Breast epithelium (tissue), 3 donors: ENCODE results near the gene PEAK1.

ENCODE experiments used
- POLR2A ChIP-seq: fragments of 450-650 bp; IDR thresholded peaks from one replicate; pipeline ENCODE4 v1.6.1; 2016; ENCODE audit warnings: antibody characterized with exemption, mild to moderate bottlenecking, moderate library complexity
- POLR2AphosphoS5 ChIP-seq, 3 donors: sonication (generic); formaldehyde crosslinking; IDR thresholded peaks; one replicate each; pipeline ENCODE4 v1.6.1; 2017; ENCODE audit warnings: antibody characterized with exemption in 3 of 3
- TF ChIP-seq, protein P1 (sequence below), 3 donors: fragments of 450-650 bp; IDR thresholded peaks; one replicate each; pipeline ENCODE4 v1.5.1; 2016 to 2017; ENCODE audit warnings: antibody characterized with exemption in 3 of 3, mild to moderate bottlenecking in 3 of 3, moderate library complexity in 3 of 3

DNA sequence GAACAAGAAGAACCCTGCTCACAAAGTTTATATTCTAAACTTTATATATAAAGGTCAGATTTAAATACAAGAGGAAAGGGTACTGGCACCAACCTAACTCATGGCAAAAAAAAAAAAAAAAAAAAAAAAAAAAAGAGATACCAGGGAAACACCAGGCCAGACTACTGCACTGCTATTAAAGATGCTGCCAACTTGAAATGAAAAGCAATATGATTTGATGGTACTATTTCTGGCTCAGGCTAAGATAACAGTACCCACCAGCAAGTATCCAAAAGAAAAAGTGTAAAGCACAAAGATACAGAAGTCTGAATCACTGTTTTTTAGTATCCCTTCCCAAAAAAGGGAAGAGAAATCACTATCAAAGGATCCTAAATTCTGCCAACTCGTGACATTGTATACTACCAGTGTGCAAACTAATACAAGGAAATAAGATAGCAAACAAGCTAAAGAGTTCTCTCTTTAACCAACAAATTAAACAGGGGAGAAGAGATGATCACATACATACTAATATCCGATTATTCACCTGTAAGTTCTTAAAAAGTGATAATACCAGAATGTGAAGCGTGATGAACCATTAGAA lies 28.4 kb downstream of the PEAK1 start:
- TF ChIP-seq, protein P1, sequence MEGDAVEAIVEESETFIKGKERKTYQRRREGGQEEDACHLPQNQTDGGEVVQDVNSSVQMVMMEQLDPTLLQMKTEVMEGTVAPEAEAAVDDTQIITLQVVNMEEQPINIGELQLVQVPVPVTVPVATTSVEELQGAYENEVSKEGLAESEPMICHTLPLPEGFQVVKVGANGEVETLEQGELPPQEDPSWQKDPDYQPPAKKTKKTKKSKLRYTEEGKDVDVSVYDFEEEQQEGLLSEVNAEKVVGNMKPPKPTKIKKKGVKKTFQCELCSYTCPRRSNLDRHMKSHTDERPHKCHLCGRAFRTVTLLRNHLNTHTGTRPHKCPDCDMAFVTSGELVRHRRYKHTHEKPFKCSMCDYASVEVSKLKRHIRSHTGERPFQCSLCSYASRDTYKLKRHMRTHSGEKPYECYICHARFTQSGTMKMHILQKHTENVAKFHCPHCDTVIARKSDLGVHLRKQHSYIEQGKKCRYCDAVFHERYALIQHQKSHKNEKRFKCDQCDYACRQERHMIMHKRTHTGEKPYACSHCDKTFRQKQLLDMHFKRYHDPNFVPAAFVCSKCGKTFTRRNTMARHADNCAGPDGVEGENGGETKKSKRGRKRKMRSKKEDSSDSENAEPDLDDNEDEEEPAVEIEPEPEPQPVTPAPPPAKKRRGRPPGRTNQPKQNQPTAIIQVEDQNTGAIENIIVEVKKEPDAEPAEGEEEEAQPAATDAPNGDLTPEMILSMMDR (IDR thresholded peaks at IDR 0.05): no peak
- TF ChIP-seq POLR2AphosphoS5 (IDR thresholded peaks at IDR 0.05): no peak
- TF ChIP-seq POLR2A: no peak
